Mesenchymal stem cell (in vitro differentiated cells and primary cell): ENCODE measurements around the gene GARIN3.

ENCODE experiments used
- DNase-seq: peaks from one replicate; pipeline ENCODE4 v3.0.0-alpha.2; 2013
- H2AFZ ChIP-seq: one replicate; pipeline ENCODE4 v1.6.1; 2013; ENCODE audit warnings: low read depth, mild to moderate bottlenecking, control low read depth, inconsistent platforms, low read length, moderate library complexity
- H2AK5ac ChIP-seq: 2 replicates; pipeline ENCODE4 v1.6.1; 2013; ENCODE audit warnings: low read length, moderate library complexity, mild to moderate bottlenecking, inconsistent platforms; ENCODE audit not compliant: severe bottlenecking
- H2BK120ac ChIP-seq: one replicate; pipeline ENCODE4 v1.6.1; 2013; ENCODE audit warnings: low read depth, mild to moderate bottlenecking, inconsistent platforms, low read length, moderate library complexity
- H2BK12ac ChIP-seq, 2 experiments: one replicate each; pipeline ENCODE4 v1.6.1; 2013; ENCODE audit warnings: inconsistent platforms in 2 of 2, low read length in 2 of 2, mild to moderate bottlenecking in 2 of 2, moderate library complexity in 2 of 2, control low read depth in 1 of 2
- H2BK15ac ChIP-seq: one replicate; pipeline ENCODE4 v1.6.1; 2013; ENCODE audit warnings: mild to moderate bottlenecking, low read depth, inconsistent platforms; ENCODE audit not compliant: poor library complexity, severe bottlenecking
- H2BK5ac ChIP-seq: 2 replicates; pipeline ENCODE4 v1.6.1; 2013; ENCODE audit warnings: low read depth, mild to moderate bottlenecking, low read length, control low read depth, inconsistent platforms; ENCODE audit not compliant: poor library complexity, severe bottlenecking
- H3K14ac ChIP-seq, 2 experiments: one replicate each; pipeline ENCODE4 v1.6.1; 2013; ENCODE audit warnings: inconsistent platforms in 2 of 2, low read length in 2 of 2, control low read depth in 1 of 2, mild to moderate bottlenecking in 1 of 2, moderate library complexity in 1 of 2
- H3K18ac ChIP-seq, 2 experiments: one replicate each; pipeline ENCODE4 v1.6.1; 2013; ENCODE audit warnings: inconsistent platforms in 2 of 2, low read length in 2 of 2, control low read depth in 1 of 2, low read depth in 1 of 2, mild to moderate bottlenecking in 1 of 2
- H3K23ac ChIP-seq, 2 experiments: one replicate each; pipeline ENCODE4 v1.6.1; 2013; ENCODE audit warnings: inconsistent platforms in 2 of 2, low read length in 2 of 2, mild to moderate bottlenecking in 2 of 2, moderate library complexity in 2 of 2, control low read depth in 1 of 2
- H3K27ac ChIP-seq: 2 replicates; pipeline ENCODE4 v1.5.1; 2013; ENCODE audit warnings: mild to moderate bottlenecking, moderate library complexity, low read length, control low read depth, inconsistent platforms; ENCODE audit not compliant: poor library complexity, severe bottlenecking
- H3K27me3 ChIP-seq, 2 experiments: 2 replicates each; pipeline versions ENCODE4 v1.6.1 to v1.7.0; 2013; ENCODE audit warnings: low read length in 2 of 2, mild to moderate bottlenecking in 2 of 2, moderate library complexity in 2 of 2, control low read depth in 1 of 2, inconsistent platforms in 1 of 2; ENCODE audit not compliant: control insufficient read depth in 1 of 2, insufficient read depth in 1 of 2
- H3K36me3 ChIP-seq, 2 experiments: 2 replicates each; pipeline versions ENCODE4 v1.6.1 to v1.7.0; 2013; ENCODE audit warnings: low read length in 2 of 2, control low read depth in 1 of 2, inconsistent platforms in 1 of 2, low read depth in 1 of 2, mild to moderate bottlenecking in 1 of 2; ENCODE audit not compliant: insufficient read depth in 2 of 2, control insufficient read depth in 1 of 2
- H3K4ac ChIP-seq, 2 experiments: one replicate each; pipeline ENCODE4 v1.6.1; 2013; ENCODE audit warnings: inconsistent platforms in 2 of 2, low read length in 2 of 2, mild to moderate bottlenecking in 2 of 2, moderate library complexity in 2 of 2, control low read depth in 1 of 2, low read depth in 1 of 2
- H3K4me1 ChIP-seq: 2 replicates; pipeline ENCODE4 v1.6.1; 2013; ENCODE audit warnings: low read depth, low read length, control low read depth; ENCODE audit not compliant: control insufficient read depth, insufficient read depth
- H3K4me2 ChIP-seq: 2 replicates; pipeline ENCODE4 v1.6.1; 2013; ENCODE audit warnings: low read length, mild to moderate bottlenecking, inconsistent platforms; ENCODE audit not compliant: poor library complexity, severe bottlenecking
- H3K4me3 ChIP-seq, 2 experiments: 2 replicates each; pipeline versions ENCODE4 v1.5.1 to v1.7.0; 2013; ENCODE audit warnings: low read length in 2 of 2, mild to moderate bottlenecking in 2 of 2, control low read depth in 1 of 2, low read depth in 1 of 2; ENCODE audit not compliant: insufficient read depth in 1 of 2
- H3K79me1 ChIP-seq: replicated peaks from 2 replicates; pipeline ENCODE4 v1.6.1; 2013; ENCODE audit warnings: mild to moderate bottlenecking, control low read depth, low read length, inconsistent platforms; ENCODE audit not compliant: poor library complexity, severe bottlenecking
- H3K9ac ChIP-seq: 2 replicates; pipeline ENCODE4 v1.7.0; 2013; ENCODE audit warnings: mild to moderate bottlenecking, low read length, moderate library complexity
- H3K9me3 ChIP-seq: 2 replicates; pipeline ENCODE4 v1.7.0; 2013; ENCODE audit warnings: mild to moderate bottlenecking, low read length; ENCODE audit not compliant: control insufficient read depth
- H4K8ac ChIP-seq: one replicate; pipeline ENCODE4 v1.6.1; 2013; ENCODE audit warnings: inconsistent platforms, mild to moderate bottlenecking, low read length, moderate library complexity
- H4K91ac ChIP-seq: one replicate; pipeline ENCODE4 v1.6.1; 2013; ENCODE audit warnings: mild to moderate bottlenecking, low read length, inconsistent platforms
- WGBS: methylation state at CpG from one replicate; pipeline ENCODE4 v1.1.7; 2013; ENCODE audit warnings: mixed read lengths; 5-methylcytosine and 5-hydroxymethylcytosine counted together

The GARIN3 gene

DNA sequence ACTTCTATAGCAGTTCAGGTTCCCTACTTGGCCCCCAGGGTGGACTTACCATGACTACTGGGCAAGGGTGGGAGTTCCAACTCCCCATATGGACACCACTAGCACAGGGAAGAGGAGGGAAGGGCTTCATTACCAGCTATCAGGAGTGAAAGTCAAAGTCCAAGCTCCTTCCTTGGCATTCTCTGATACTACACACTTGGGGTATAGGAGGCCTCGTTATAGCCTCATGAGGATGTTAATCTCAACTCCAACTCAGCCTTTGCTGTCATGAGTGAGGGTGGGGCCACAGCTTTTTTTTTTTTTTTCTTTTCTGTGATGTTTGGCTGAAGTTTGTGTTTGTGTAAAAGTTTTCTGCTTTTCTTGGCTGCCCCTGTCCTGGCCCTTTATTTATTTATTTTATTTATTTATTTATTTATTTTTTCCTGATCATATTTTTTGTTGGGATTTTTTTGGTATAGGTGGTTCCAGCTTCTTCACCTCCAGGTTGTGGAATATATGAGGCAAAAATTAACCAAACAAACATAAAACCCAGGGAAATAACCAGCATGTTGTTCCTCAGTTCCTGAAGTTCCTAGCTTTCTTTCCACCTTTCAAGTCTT, 8.7 kb downstream of the GARIN3 start:
- Histone ChIP-seq H2BK15ac (no peak overlapping the region), H3K14ac (no peak overlapping the region), H3K79me1 (no peaks in the 10 kb centered on the region), H2AK5ac (no peak overlapping the region), H3K4ac (no peak overlapping the region), H3K36me3 (no peaks in the 10 kb centered on the region), H4K8ac (no peak overlapping the region), H3K23ac (no peak overlapping the region), H3K27ac (no peak overlapping the region), H2BK12ac (no peak overlapping the region), H3K9me3 (no peaks in the 10 kb centered on the region), H2BK5ac (no peak overlapping the region), H3K18ac (no peak overlapping the region), H3K4me1 (no peaks in the 10 kb centered on the region), H3K4me2 (no peak overlapping the region), H3K4me3 (no peak overlapping the region), H3K9ac (no peak overlapping the region), H3K27me3 (peaks cover 3 to 10% of the 10 kb centered on the region in 2 experiments), H4K91ac (no peak overlapping the region), H2AFZ (no peak overlapping the region), H2BK120ac (no peak overlapping the region)
- no CpG with 5 or more reads among the region's 1 CpG for WGBS
- no peak for DNase-seq

DNA sequence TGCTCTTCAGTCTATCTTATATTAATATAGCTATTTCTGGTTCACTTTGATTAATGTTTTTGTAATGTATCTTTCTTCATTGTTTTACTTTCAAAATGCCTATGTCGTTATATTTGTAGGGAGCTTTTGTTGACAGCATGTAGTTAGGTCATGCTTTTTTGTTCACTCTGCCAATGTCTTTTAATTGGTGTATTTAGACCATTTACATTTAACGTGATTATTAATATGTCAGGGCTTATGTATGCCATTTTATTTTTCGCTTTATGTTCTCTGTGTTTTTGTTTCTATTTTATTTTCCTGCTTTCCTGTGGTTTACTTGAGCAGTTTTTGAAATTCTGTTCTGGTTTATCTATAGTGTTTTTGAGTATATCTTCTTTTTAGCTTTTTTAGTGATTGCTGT, 10.8 kb downstream of the GARIN3 start:
- Histone ChIP-seq H3K4ac (no peak overlapping the region), H4K91ac (no peak overlapping the region), H3K4me3 (no peak overlapping the region), H3K79me1 (no peaks in the 10 kb centered on the region), H3K27me3 (peaks cover 2 to 10% of the 10 kb centered on the region in 2 experiments), H2BK5ac (peak overlapping the region; percentile 19), H3K4me1 (no peaks in the 10 kb centered on the region), H2AK5ac (no peak overlapping the region), H3K23ac (no peak overlapping the region), H3K14ac (no peak overlapping the region), H3K4me2 (no peak overlapping the region), H2AFZ (no peak overlapping the region), H3K9ac (no peak overlapping the region), H2BK12ac (no peak overlapping the region), H3K27ac (no peak overlapping the region), H3K36me3 (no peaks in the 10 kb centered on the region), H4K8ac (no peak overlapping the region), H2BK15ac (no peak overlapping the region), H2BK120ac (no peak overlapping the region), H3K18ac (no peak overlapping the region), H3K9me3 (no peaks in the 10 kb centered on the region)
- no peak for DNase-seq
- WGBS = 92% methylated on average over 3 of the region's 3 CpGs

DNA sequence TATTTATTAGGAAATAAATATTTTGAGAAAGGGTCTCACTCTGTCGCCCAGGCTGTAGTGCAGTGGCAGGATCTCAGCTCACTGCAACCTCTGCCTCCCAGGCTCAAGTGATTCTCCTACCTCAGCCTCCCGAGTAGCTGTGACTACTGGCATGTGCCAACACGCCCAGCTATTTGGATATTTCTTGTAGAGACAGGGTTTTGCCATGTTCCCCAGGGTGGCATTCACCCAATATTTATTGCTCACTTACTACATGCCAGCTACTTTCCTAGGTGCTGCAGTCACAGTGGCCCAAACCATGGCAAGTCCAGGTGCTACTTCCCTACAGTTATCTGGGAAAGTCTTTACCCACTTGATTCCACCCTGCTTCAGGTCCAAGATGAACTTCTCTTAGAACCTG, 15.1 kb downstream of the GARIN3 start:
- Histone ChIP-seq H3K27me3 (no peaks in the 10 kb centered on the region), H2AK5ac (no peak overlapping the region), H3K4me3 (no peak overlapping the region), H2BK12ac (no peak overlapping the region), H2AFZ (no peak overlapping the region), H4K91ac (no peak overlapping the region), H4K8ac (no peak overlapping the region), H2BK5ac (no peak overlapping the region), H3K36me3 (no peaks in the 10 kb centered on the region), H3K23ac (no peak overlapping the region), H3K9ac (no peak overlapping the region), H3K4me1 (no peaks in the 10 kb centered on the region), H3K9me3 (no peaks in the 10 kb centered on the region), H2BK120ac (no peak overlapping the region), H3K14ac (no peak overlapping the region), H3K4me2 (no peak overlapping the region), H3K79me1 (no peaks in the 10 kb centered on the region), H3K4ac (no peak overlapping the region), H2BK15ac (no peak overlapping the region), H3K18ac (no peak overlapping the region), H3K27ac (no peak overlapping the region)
- WGBS = 85% methylated on average over 3 of the region's 3 CpGs
- DNase-seq = no peak

DNA sequence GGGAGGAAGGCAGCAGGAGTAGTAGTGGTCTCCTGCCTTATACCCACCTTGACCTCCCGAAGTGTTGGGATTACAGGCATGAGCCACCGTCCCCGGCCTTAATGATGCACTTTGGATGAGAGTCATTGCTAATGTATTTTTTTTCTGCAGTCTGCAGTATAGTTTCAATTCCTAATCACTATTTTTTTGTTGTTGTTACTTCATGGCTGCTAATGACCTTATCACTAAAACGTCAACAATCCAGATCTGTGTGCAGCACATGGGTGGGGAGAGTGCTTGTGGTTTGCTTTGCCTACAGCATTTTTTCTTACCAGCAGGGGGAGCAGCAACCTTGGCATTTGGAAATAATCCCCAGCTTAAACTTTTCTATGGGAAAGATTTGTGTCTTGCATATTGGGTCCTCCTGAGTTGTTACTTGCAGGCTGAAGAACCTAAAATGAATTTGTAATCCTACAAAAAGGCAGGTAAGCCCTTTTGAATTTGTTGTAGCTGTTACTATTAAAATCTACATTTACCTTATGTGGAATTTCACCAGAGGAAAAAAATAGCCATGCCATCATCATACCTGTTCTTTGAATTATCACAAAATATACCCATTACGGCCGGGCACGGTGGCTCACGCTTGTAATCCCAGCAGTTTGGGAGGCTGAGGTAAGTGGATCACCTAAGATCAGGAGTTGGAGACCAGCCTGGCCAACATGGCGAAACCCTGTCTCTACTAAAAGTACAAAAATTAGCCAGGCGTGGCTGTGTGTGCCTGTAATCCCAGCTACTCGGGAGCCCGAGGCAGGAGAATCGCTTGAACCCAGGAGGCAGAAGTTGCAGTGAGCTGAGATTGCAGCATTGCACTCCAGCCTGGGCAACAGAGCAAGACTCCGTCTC, 17.1 kb downstream of the GARIN3 start:
- Histone ChIP-seq H2BK15ac (no peak overlapping the region), H3K9ac (no peak overlapping the region), H3K18ac (no peak overlapping the region), H2BK120ac (no peak overlapping the region), H3K4me3 (no peak overlapping the region), H2AFZ (no peak overlapping the region), H3K4me1 (no peaks in the 10 kb centered on the region), H3K4me2 (no peak overlapping the region), H3K14ac (no peak overlapping the region), H3K27me3 (no peaks in the 10 kb centered on the region), H2AK5ac (no peak overlapping the region), H3K36me3 (no peaks in the 10 kb centered on the region), H3K9me3 (no peaks in the 10 kb centered on the region), H2BK5ac (no peak overlapping the region), H3K79me1 (no peaks in the 10 kb centered on the region), H3K27ac (no peak overlapping the region), H3K4ac (no peak overlapping the region), H4K8ac (no peak overlapping the region), H2BK12ac (no peak overlapping the region), H4K91ac (no peak overlapping the region), H3K23ac (no peak overlapping the region)
- WGBS = 82% methylated on average over 11 of the region's 14 CpGs
- peak; percentile 73 for DNase-seq
